Ascending aorta (tissue), 2 donors: Measurements from ENCODE around the gene NGEF. TPM values are rescaled to one million over a fixed set of nuclear protein-coding genes. Genes with fewer than 3 reads are reported as not detected.

Source experiments
- DNase-seq, 2 donors: peaks; one replicate each; pipeline ENCODE4 v3.0.0-alpha.2; 2019; ENCODE audit warnings: low spot score in 2 of 2
- H3K27ac ChIP-seq, 2 donors: fragments of 200-600 bp; sonication (generic); one replicate each; pipeline ENCODE4 v1.5.1; 2016 to 2017; ENCODE audit warnings: mild to moderate bottlenecking in 1 of 2
- H3K27me3 ChIP-seq: fragments of 200-600 bp; sonication (generic); one replicate; pipeline ENCODE4 v1.5.1; 2017
- H3K36me3 ChIP-seq, 2 donors: fragments of 200-600 bp; sonication (generic); one replicate each; pipeline ENCODE4 v1.5.1; 2016
- H3K4me1 ChIP-seq, 2 donors: fragments of 200-600 bp; sonication (generic); one replicate each; pipeline ENCODE4 v1.5.1; 2016 to 2017; ENCODE audit warnings: mild to moderate bottlenecking in 1 of 2
- H3K4me3 ChIP-seq, 2 donors: fragments of 200-600 bp; sonication (generic); one replicate each; pipeline ENCODE4 v1.5.1; 2016 to 2017; ENCODE audit warnings: mild to moderate bottlenecking in 1 of 2
- H3K9me3 ChIP-seq, 2 donors: fragments of 200-600 bp; sonication (generic); one replicate each; pipeline ENCODE4 v1.5.1; 2016
- intact Hi-C: fragments of 100-400 bp; cut with DNase I; formaldehyde crosslinking; loops from one replicate; pipeline ENCODE4 v1.15.1; 2023
- total RNA-seq: library from RNA; depleted of rRNA; stranded (reverse); fragments of >200 nt; gene quantifications from one replicate; pipeline ENCODE4 v1.1.0, GENCODE V29; 2016
- TF ChIP-seq, protein P1 (sequence below), 3 experiments: fragments of 200-600 bp in 2 of 3; fragments of 450-650 bp in 1 of 3; sonication (generic) in 2 of 3; IDR thresholded peaks; one replicate each; pipeline ENCODE4 v1.5.1; 2016 to 2019; ENCODE audit warnings: antibody characterized with exemption in 3 of 3, mild to moderate bottlenecking in 1 of 3, moderate library complexity in 1 of 3

The NGEF gene
- total RNA-seq, 1 donor from 2014 or later: 0.43 TPM

DNA sequence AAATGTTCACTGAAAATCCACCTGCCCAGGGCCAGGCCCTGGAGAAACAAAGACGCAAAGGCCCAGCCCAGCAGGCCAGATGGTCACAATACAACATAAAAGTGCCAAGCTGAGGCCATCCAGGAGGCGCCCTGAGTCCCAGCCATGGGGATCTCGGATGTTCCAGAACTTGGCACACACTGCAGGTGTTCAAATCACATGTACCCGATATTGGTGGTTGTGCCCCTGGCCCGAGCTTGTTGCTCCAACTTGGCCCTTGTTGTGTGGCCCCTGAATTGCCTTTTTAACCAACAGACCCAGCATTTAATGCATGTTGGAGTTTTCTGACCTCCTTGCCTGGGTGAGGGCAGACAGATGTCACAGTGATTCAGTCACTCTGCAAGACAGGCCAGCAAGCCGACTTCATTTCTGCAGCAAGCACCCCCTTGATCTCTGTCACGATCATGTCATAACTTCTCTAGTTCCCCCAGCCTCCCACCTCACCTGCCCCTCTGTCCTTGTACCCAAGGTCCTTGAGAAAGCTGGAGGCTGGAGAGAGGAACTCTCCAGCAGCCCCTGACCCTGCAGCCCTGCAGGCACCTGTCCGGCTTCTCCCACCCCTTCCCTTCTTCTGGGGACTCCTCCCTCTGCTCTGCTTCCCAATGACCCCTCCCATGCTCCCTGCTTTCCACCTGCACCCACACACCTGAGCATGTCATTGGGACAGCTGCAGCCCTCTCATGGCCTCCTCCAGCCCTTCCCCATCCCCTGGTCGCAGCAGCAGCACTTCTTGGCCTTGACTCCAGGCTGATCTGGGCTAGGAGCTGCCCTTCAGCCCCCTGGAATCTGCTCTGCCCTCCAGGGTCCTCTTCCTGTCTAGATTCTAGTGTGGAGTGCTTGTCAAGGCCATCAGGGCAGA is 9.1 kb downstream of the NGEF start:
- TF ChIP-seq, protein P1, sequence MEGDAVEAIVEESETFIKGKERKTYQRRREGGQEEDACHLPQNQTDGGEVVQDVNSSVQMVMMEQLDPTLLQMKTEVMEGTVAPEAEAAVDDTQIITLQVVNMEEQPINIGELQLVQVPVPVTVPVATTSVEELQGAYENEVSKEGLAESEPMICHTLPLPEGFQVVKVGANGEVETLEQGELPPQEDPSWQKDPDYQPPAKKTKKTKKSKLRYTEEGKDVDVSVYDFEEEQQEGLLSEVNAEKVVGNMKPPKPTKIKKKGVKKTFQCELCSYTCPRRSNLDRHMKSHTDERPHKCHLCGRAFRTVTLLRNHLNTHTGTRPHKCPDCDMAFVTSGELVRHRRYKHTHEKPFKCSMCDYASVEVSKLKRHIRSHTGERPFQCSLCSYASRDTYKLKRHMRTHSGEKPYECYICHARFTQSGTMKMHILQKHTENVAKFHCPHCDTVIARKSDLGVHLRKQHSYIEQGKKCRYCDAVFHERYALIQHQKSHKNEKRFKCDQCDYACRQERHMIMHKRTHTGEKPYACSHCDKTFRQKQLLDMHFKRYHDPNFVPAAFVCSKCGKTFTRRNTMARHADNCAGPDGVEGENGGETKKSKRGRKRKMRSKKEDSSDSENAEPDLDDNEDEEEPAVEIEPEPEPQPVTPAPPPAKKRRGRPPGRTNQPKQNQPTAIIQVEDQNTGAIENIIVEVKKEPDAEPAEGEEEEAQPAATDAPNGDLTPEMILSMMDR (IDR thresholded peaks at IDR 0.05): no peak
- Histone ChIP-seq H3K27me3 (no peaks in the 10 kb centered on the region), H3K36me3 (no peaks in the 10 kb centered on the region), H3K27ac (no peak overlapping the region), H3K4me3 (no peak overlapping the region), H3K9me3 (no peaks in the 10 kb centered on the region), H3K4me1 (peaks cover 5 to 11% of the 10 kb centered on the region in 2 donors)
- intact Hi-C loops: no loop called here
- peak in 1 of 2 donors; percentile 34 for DNase-seq

DNA sequence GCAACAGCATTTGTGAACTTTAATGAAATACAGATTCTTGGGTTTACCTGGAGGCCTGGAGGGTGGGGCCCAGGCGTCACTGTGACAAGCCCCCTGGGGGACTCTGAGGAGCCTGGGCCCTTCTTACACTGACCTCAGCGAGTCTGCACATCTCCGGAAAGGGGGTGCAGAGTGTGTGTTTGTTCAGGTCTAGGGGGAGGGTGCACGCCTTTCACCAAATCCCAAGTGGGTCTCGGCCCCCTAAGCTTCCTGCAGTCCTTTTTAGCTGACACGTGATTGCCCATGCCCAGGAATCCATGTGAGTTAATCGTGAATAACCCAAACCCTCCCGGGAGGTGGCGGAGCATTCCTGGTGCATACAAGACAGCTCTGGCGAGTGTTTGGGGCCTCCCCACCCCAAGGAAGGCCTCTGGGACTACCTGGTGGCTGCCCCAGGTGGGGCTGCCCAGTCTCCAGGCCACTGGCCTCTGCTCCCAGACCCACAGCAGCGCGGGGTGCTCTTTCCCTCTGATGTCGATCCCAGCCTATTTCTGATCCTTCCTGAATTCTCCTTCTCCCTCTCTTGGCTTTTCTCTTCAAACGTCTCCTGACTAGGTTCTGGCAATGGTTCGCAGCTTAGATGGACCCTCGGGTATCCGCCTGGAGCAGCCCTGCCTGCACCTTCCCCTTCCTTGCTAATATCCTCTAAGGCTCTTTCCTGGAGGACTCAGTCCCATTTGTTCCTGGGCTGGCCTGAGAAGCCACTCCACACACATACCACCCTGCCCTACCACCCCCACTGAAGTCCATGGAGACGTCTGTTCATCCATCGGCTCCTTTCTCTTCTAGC is 10.0 kb downstream of the NGEF start:
- intact Hi-C loops: no loop called here
- TF ChIP-seq, protein P1 (IDR thresholded peaks at IDR 0.05): no peak

DNA sequence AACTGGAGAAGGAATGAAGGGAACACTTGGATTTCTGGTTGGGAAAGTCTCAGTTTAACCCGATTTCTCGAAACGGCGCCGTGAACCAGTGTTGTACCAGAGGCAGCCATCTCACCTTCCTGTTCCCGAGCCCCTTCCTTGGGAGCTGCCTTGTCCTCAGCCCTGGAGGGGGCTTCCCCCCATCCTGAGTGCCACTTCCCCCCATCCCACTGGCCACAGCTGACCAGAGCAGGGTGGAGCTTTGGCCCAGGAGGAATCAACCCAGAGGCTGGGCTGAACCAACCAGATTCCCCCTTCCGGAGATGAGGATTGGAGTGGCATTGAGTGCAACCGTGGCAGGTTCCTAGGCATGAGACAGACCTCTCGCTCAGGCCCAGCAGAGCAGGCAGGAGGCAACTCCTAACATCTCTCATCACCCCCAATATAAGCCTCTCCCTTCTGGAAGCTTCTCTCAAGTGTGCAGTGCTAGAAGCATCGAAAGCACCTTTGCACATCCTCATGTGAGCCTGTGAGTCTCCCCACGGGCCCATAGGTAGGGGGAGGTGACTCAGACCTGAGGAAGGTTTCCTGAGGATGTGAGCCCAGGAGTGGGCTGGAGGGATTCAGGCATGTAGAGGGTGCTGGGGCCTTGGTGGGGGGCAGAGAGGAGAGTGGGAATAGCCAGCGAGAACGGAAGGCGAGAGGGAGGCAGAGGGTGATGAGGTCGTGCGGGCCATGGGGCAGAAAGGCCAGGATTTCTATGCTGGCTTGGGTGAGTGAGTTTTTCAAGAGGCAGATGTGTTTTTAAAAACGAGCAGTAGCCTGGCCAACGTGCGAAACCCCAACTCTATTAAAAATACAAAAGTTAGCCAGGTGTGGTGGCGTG is 11.9 kb downstream of the NGEF start:
- no peaks in the 10 kb centered on the region for H3K9me3 ChIP-seq
- H3K27me3 ChIP-seq: no peaks in the 10 kb centered on the region
- H3K27ac ChIP-seq: no peak overlapping the region
- no peak overlapping the region for H3K4me3 ChIP-seq
- intact Hi-C loops: no loop called here
- H3K4me1 ChIP-seq: no peaks in the 10 kb centered on the region
- TF ChIP-seq, protein P1 (IDR thresholded peaks at IDR 0.05): no peak
- peak in 1 of 2 donors; percentile 42 for DNase-seq
- H3K36me3 ChIP-seq: no peaks in the 10 kb centered on the region

More for the DNA sequence above, 10.0 kb downstream of the NGEF start:
- Histone ChIP-seq H3K36me3 (no peaks in the 10 kb centered on the region), H3K4me3 (no peak overlapping the region), H3K9me3 (no peaks in the 10 kb centered on the region), H3K27ac (no peak overlapping the region), H3K27me3 (no peaks in the 10 kb centered on the region), H3K4me1 (peaks cover 2 to 7% of the 10 kb centered on the region in 2 donors)
- peak in 1 of 2 donors; percentile 25 for DNase-seq

DNA sequence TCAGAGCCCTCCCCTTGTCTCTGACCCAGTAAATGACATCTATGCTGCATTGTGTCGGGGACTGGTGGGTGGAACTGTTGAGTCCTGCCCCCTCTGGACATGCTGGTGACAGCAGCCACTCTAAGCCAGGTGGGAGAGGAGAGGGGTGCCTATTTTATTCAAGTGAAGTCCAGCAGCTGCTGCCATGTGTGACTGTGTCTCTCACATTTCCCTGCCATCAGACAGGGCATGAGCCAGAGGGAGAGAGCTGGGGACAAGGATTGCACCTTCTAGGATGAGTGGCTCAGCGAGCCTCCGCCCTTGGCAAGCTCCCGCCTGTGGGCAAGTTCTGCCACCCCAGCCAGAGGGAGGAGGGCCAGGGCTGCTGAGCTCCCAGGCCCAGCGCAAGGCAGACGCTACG is 13.7 kb downstream of the NGEF start:
- TF ChIP-seq, protein P1 (IDR thresholded peaks at IDR 0.05): no peak
- intact Hi-C loops: no loop called here
- Histone ChIP-seq H3K4me3 (no peak overlapping the region), H3K27me3 (no peaks in the 10 kb centered on the region), H3K27ac (no peak overlapping the region), H3K9me3 (no peaks in the 10 kb centered on the region), H3K36me3 (no peaks in the 10 kb centered on the region), H3K4me1 (no peaks in the 10 kb centered on the region)
- DNase-seq: peak in 1 of 2 donors; percentile 60

DNA sequence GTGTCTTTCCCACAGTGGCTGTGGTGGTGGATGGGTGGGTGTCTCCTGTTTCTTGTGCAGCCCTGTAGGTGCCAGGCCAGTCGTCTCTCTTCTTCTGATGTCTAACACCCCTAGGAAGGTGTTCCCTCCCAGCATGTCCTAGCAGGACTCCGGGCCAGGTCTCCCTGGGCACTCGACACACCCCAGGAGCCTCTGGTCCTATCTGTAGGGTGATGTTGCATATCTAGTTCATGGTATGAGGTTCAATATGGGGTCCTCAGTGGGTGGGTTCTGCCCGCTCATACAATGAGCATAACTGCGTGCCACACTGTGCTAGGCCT is 14.4 kb downstream of the NGEF start:
- Histone ChIP-seq H3K27ac (no peak overlapping the region), H3K27me3 (no peaks in the 10 kb centered on the region), H3K4me3 (no peak overlapping the region), H3K36me3 (no peaks in the 10 kb centered on the region), H3K4me1 (no peaks in the 10 kb centered on the region), H3K9me3 (no peaks in the 10 kb centered on the region)
- intact Hi-C loops: no loop called here
- TF ChIP-seq, protein P1 (IDR thresholded peaks at IDR 0.05): no peak
- DNase-seq: no peak
